ENCODE measurements around the gene GFI1B.
"Not testable (repeated sequence)": the region's sequence is repeated elsewhere in the genome, so short reads cannot be mapped to it uniquely, and the experiment has no call there.

GFI1B gene

DNA sequence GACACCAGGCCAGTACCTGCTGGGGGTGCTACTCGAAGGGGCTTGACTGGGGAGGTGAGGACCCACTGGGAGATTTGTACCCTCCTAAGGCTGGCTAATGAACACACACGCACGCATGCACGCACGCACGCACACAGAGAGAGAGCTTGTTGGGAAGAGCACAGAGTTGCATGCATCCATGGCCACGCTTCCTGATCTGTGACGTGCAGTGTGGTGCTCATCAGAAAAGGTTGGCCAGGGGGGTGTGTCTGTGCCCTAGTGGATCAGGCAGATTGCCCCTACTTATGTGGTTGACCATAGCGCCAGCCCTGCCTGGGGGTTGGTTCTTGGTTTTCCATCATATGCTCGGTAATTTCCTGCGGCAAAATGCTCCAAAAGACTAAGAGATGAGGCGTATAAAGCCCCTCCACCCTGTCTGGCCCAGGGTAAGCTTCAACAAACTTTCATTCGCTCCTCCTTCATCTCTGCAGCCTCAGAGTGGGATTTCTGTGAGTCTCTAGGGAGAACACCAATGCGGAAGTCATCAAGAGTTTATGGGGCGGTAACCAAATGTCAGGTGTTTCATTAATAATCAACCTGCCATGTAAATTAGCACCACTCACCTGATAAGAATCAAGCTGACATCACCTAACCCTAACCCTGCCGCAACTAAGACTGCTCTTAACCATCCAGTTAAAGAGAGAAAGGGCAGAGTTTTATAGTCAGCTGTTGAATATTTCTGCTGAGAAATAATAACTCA lies 8.0 kb upstream of the GFI1B start:
- no peak for DNase-seq

- DNase-seq: no peak
Observed at GRCh38 chr9:132973166-132973565, 5.3 kb upstream of the GFI1B start.

- no peak for DNase-seq
Observed at GRCh38 chr9:132973713-132974112, 4.8 kb upstream of the GFI1B start.

DNA sequence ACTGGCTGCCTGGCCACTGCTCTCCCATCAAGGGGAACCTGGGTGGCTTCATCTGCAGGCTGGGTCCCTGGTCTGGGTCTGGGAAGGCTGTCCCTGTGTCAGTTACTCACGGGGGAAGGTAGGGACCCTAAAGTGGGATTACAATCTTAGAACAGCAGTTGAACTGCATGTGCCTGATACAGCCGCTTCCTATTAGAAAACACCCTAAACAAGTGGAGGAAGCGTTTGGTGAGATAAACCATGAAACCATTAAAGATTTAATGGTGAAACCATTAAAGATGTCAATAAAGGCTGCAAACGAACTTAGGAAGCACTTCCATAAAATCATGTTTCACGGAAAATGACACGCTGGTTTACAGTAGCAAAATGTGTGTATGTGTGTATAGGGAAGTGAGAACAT lies 2.5 kb upstream of the GFI1B start:
- no peak for DNase-seq

- DNase-seq: no peak
Observed at GRCh38 chr9:132976571-132976970, 1.9 kb upstream of the GFI1B start.

GRCh38 chr9:132978112-132978450 lies 413 bp upstream of the GFI1B start:
- DNase-seq: no peak

- no peak for DNase-seq
Observed at GRCh38 chr9:132980157-132980556, 1.7 kb downstream of the GFI1B start.

DNA sequence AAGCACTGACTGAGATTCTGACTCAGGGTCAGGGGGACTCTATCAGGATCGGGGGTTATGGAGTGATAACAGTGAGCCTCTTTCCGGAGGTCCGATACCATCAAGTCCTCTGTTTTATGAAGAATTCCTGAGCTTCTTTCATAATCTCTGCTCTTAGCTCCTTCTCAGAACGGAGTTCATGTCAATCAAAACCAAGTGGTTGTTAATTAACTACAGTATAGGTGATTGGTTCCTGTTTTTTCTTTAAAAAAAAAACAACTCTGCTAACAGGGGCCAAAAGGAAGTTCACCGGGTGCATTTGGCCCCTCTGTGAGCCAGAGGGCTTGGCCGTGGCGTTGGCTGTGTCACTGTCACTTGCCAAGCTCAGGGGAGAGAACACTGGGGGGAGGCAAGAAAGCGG lies 4.0 kb downstream of the GFI1B start:
- no peak for DNase-seq

- no peak for DNase-seq
Observed at GRCh38 chr9:132983491-132984201, 5.2 kb downstream of the GFI1B start.

DNA sequence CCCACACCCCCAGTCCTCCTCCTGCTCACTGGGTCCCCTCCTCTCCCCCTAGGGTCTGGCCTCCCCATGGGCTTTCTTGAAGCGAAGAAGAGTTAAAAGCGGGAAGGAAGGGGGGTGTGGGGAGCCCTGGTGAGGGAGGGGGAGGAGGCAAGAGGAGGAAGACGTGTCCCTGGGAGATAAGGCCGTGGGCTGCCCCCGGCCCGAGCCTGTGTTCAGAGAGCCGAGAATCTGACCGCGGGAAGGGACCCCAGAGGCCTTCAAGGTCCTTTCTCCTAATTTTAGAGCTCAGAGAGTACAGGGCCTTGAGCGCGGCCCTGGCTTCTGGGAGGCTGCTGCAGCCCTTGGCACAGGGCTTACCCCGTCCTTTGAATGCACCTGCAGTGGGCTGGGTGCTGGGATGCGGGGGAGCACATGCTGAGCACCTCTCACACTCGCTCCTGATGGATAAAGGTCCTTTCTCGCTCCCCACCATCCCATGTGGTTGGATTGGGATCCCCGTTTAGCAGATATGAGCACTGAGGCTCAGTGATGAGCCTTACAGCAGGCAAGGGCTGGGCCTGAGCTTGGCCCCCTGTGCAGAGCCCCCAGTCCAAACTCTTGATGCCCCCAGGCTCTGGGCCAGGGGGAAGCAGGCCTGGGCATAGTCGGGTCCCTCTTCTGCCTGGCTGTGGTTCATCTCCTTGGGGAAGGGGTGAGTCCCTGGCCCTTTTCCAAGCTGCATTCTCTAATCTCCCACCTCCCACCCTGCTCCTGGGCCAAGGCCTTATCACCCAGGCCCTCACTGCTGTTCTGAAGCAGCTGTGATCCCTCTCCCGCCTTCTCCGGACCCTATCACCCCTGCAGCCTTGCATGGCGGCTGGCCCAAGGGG lies 5.9 kb downstream of the GFI1B start:
- DNase-seq: no peak

DNA sequence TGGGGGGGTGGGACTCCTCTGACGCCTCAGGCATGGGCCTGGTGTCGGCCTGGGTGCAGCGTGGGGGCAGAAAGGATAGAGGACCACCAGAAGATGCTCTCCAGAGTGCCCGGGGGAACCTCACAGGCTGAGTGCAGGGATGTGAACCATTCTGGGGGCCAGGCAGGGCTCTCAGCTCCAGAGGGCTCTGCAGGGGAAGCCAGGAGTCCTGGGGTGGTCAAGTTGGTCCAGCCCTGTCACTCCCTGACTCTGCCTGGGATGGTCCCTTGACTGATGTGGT lies 6.5 kb downstream of the GFI1B start:
- DNase-seq: no peak

- no peak for DNase-seq
Observed at GRCh38 chr9:132985489-132985888, 7.0 kb downstream of the GFI1B start.

GRCh38 chr9:132986114-132986513 lies 7.6 kb downstream of the GFI1B start:
- DNase-seq: no peak

- DNase-seq: no peak
Observed at GRCh38 chr9:132986640-132987620, 8.4 kb downstream of the GFI1B start.

- DNase-seq: no peak
Observed at GRCh38 chr9:132988244-132989013, 9.9 kb downstream of the GFI1B start.

- DNase-seq: no peak
Observed at GRCh38 chr9:132989014-132989310, 10.5 kb downstream of the GFI1B start.

DNA sequence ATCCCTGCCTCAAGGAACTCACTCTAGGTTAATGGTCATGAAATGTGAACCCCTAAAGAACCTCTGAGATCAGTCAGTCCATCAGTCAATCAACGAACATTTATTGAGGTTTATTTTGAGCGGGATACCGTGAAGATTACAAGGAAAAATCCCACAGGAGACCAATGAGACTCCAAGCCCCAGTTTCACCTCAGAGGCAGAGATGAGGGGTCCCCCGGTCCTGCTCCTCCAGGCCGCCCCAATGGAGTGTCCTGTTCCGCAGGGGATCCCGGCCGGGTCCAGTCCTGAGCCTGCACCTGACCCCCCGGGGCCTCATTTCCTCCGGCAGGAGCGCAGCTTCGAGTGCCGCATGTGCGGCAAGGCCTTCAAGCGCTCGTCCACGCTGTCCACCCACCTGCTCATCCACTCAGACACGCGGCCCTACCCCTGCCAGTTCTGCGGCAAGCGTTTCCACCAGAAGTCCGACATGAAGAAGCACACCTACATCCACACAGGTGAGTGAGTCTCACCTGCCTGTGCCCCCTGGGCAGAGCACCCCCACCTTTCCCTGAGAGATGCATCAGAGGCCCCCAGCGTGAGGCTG lies 11.0 kb downstream of the GFI1B start:
- no peak for DNase-seq

DNA sequence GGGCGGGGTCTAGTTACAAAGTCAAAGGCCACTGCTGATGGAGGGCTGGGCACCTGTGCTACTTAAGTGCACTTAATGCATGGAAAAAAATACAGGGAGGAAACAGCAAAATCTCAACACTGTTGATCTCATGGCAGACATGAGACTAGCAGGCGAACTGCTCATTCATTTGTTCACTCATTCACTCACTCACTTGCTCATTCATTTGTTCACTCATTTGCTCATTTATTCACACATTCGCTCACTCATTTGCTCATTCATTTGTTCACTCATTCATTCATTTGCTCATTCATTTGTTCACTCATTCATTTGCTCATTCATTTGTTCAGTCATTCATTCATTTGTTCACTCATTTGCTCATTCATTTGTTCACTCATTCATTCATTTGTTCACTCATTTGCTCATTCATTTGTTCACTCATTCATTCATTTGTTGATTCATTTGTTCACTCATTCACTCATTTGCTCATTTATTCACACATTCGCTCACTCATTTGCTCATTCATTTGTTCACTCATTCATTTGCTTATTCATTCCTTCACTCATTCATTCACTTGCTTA lies 11.6 kb downstream of the GFI1B start:
- DNase-seq: not testable (repeated sequence)

GRCh38 chr9:132990781-132991180 lies 12.3 kb downstream of the GFI1B start:
- DNase-seq: no peak

DNA sequence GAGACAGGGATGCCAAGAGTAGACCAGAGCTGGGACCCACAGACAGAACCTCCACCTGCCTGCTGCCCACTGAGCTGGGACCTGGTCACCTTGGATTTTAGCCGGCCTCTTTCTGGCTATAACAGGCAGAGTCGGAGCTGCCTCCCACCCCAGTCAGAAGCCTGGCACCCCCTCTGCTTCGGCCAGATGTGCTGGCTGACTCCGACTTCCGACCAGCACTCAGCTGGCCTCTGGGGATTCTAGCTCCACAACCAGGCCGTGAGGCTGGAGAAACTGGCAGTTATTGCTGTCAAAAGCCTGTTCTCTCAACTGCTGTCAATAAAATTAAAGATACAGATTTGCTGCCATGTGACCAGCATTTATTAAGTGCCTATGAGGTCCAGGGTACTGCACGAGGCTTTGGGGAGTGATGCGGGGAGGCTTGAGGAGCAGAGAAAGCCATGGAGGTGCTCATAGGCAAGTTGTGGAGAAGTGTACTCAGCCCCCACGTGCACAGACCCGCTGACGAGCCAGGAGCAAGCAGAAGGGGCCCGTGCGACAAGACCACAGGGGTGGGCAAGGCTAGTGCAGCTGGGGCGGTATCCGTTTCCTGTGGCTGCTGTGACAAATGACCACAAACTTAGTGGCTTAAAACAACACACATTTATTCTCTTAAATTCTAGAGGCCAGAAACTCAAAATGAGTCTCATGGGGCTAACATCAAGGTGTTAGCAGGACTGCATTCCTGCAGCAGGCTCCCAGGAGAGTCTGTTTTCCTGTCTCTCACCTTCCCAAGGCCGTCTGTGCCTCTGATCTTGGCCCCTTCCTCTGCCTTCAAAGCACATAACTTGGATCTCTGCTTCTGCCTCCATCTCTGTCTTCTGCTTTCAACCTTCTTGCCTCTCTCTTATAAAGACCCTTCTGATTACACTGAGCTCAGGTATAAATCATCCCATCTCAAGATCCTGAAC lies 13.1 kb downstream of the GFI1B start:
- DNase-seq: no peak
